Measurements from ENCODE around the gene AGBL4.

DNA sequence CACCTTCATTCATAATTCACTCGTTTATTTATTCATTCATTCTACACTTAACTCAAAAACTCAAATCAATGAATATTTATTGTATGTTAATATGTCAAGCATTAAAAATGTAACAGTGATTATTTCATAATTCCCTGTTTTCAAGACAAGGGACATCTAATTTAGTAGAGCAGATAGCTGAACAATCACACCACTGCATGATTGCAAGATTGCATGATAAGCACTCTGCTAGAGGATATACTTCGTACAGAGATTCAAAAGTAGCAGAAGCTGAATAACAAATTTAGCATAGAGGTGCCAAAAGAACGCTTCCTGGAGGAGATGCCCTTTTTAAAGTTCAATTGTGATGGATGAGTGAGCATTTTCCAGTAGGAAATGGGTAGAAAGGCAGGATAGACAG lies 1056.4 kb downstream of the AGBL4 start:
- TF ChIP-seq, protein P1, sequence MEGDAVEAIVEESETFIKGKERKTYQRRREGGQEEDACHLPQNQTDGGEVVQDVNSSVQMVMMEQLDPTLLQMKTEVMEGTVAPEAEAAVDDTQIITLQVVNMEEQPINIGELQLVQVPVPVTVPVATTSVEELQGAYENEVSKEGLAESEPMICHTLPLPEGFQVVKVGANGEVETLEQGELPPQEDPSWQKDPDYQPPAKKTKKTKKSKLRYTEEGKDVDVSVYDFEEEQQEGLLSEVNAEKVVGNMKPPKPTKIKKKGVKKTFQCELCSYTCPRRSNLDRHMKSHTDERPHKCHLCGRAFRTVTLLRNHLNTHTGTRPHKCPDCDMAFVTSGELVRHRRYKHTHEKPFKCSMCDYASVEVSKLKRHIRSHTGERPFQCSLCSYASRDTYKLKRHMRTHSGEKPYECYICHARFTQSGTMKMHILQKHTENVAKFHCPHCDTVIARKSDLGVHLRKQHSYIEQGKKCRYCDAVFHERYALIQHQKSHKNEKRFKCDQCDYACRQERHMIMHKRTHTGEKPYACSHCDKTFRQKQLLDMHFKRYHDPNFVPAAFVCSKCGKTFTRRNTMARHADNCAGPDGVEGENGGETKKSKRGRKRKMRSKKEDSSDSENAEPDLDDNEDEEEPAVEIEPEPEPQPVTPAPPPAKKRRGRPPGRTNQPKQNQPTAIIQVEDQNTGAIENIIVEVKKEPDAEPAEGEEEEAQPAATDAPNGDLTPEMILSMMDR (IDR thresholded peaks at IDR 0.05), result no peak
- no peak for TF ChIP-seq POLR2A (IDR thresholded peaks at IDR 0.05)
